IMR-90 (cell line): Measurements from ENCODE around the gene MAML3. TPM values are rescaled to one million over a fixed set of nuclear protein-coding genes. Genes with fewer than 3 reads are reported as not detected.
A peak's percentile ranks its signal among the peaks of the same experiment; 100 is the strongest.

Source experiments
- ATAC-seq: fragments of 200-7000 bp; cut with Tn5 transposase; 2 replicates; pipeline ENCODE4 v1.9.1; 2020; ENCODE audit warnings: low read depth, mild to moderate bottlenecking, moderate library complexity
- BruUV-seq: library from RNA; stranded (reverse); fragments of 400-500 nt; replicated peaks from 2 replicates; lab custom pipeline; 2021; lab: Mats Ljungman, UMichigan
- CTCF ChIA-PET: fragments of 300-600 bp; formaldehyde crosslinking; extraction: SDS; loops from one replicate; lab custom pipeline; 2021; ENCODE audit warnings: antibody characterized with exemption; lab: Yijun Ruan, JAX
- POLR2A ChIA-PET: fragments of 300-600 bp; sonication (Branson Sonifier 250); formaldehyde crosslinking; loops from one replicate; lab custom pipeline; 2022; ENCODE audit warnings: antibody characterized with exemption; ENCODE audit not compliant: unreplicated experiment; lab: Charles Lee
- DNase-seq: peaks from one replicate; pipeline ENCODE4 v3.0.0; 2013
- H2AFZ ChIP-seq: replicated peaks from 2 replicates; pipeline ENCODE3; 2013; ENCODE audit warnings: low read length, mild to moderate bottlenecking; ENCODE audit not compliant: poor library complexity
- H2AK5ac ChIP-seq: 2 replicates; pipeline ENCODE4 v1.6.1; 2013; ENCODE audit warnings: low read depth, low read length, inconsistent platforms
- H2AK9ac ChIP-seq: replicated peaks from 2 replicates; pipeline ENCODE3; 2013; ENCODE audit warnings: mild to moderate bottlenecking, low read depth, low read length, moderate library complexity; ENCODE audit not compliant: poor library complexity
- H2BK120ac ChIP-seq: 2 replicates; pipeline ENCODE4 v1.6.1; 2013; ENCODE audit warnings: low read depth, low read length, inconsistent platforms
- H2BK15ac ChIP-seq: 3 replicates; pipeline ENCODE4 v1.6.1; 2013; ENCODE audit warnings: low read depth, low read length, inconsistent platforms
- H2BK20ac ChIP-seq: 2 replicates; pipeline ENCODE4 v1.6.1; 2013; ENCODE audit warnings: low read depth, mild to moderate bottlenecking, inconsistent platforms, low read length, moderate library complexity
- H2BK5ac ChIP-seq: 2 replicates; pipeline ENCODE4 v1.6.1; 2013; ENCODE audit warnings: mild to moderate bottlenecking, low read depth, low read length, inconsistent platforms; ENCODE audit not compliant: poor library complexity, severe bottlenecking
- H3K14ac ChIP-seq: replicated peaks from 2 replicates; pipeline ENCODE4 v1.6.1; 2013; ENCODE audit warnings: low read depth, low read length, inconsistent platforms
- H3K18ac ChIP-seq: 2 replicates; pipeline ENCODE4 v1.6.1; 2013; ENCODE audit warnings: low read depth, low read length, control low read depth
- H3K23ac ChIP-seq: 2 replicates; pipeline ENCODE4 v1.6.1; 2013; ENCODE audit warnings: low read depth, low read length, inconsistent platforms
- H3K27ac ChIP-seq: 2 replicates; pipeline ENCODE4 v1.5.1; 2013; ENCODE audit warnings: mild to moderate bottlenecking, control low read depth, low read length; ENCODE audit not compliant: insufficient read depth
- H3K27me3 ChIP-seq: 2 replicates; pipeline ENCODE4 v1.6.1; 2013; ENCODE audit warnings: low read length; ENCODE audit not compliant: control insufficient read depth, insufficient read depth
- H3K36me3 ChIP-seq: 2 replicates; pipeline ENCODE4 v1.6.1; 2013; ENCODE audit warnings: low read length, mixed read lengths; ENCODE audit not compliant: control insufficient read depth, insufficient read depth
- H3K4ac ChIP-seq: 2 replicates; pipeline ENCODE4 v1.6.1; 2013; ENCODE audit warnings: low read depth, low read length, inconsistent platforms
- H3K4me1 ChIP-seq: 2 replicates; pipeline ENCODE4 v1.6.1; 2013; ENCODE audit warnings: low read length, mixed read lengths; ENCODE audit not compliant: control insufficient read depth, insufficient read depth
- H3K4me2 ChIP-seq: 2 replicates; pipeline ENCODE4 v1.6.1; 2013; ENCODE audit warnings: low read depth, mild to moderate bottlenecking, control low read depth, low read length, moderate library complexity
- H3K4me3 ChIP-seq: 2 replicates; pipeline ENCODE4 v1.5.1; 2013; ENCODE audit warnings: low read depth, mild to moderate bottlenecking, control low read depth, low read length, moderate library complexity; ENCODE audit not compliant: insufficient read depth
- H3K56ac ChIP-seq: 2 replicates; pipeline ENCODE4 v1.6.1; 2013; ENCODE audit warnings: low read length, inconsistent platforms; ENCODE audit not compliant: insufficient read depth; ENCODE audit errors: extremely low read depth
- H3K79me1 ChIP-seq, 2 experiments: 2 replicates each; pipeline ENCODE4 v1.6.1; 2013; ENCODE audit warnings: low read length in 2 of 2, inconsistent platforms in 1 of 2, low read depth in 1 of 2
- H3K9ac ChIP-seq: 2 replicates; pipeline ENCODE4 v1.6.1; 2013; ENCODE audit warnings: low read depth, low read length, control low read depth
- H3K9me1 ChIP-seq: 2 replicates; pipeline ENCODE4 v1.6.1; 2013; ENCODE audit warnings: low read length, inconsistent platforms; ENCODE audit not compliant: insufficient read depth
- H3K9me3 ChIP-seq: 2 replicates; pipeline ENCODE4 v1.6.1; 2013; ENCODE audit warnings: low read length; ENCODE audit not compliant: control insufficient read depth, insufficient read depth
- H4K20me1 ChIP-seq: 2 replicates; pipeline ENCODE4 v1.6.1; 2013; ENCODE audit warnings: low read length, inconsistent platforms; ENCODE audit not compliant: insufficient read depth
- H4K5ac ChIP-seq: 2 replicates; pipeline ENCODE4 v1.6.1; 2013; ENCODE audit warnings: mild to moderate bottlenecking, low read depth, low read length, control low read depth
- H4K8ac ChIP-seq, 2 experiments: 2 replicates each; pipeline ENCODE4 v1.6.1; 2013; ENCODE audit warnings: low read depth in 2 of 2, low read length in 2 of 2, control low read depth in 1 of 2, inconsistent platforms in 1 of 2
- H4K91ac ChIP-seq: 2 replicates; pipeline ENCODE4 v1.6.1; 2013; ENCODE audit warnings: low read depth, low read length, inconsistent platforms; ENCODE audit not compliant: insufficient read depth
- BHLHE40 ChIP-seq: fragments of 150-350 bp; IDR thresholded peaks from 2 replicates; pipeline ENCODE4 v1.6.1; 2016; ENCODE audit warnings: mild to moderate bottlenecking, low read depth, low read length
- CHD1 ChIP-seq: IDR thresholded peaks from 2 replicates; pipeline ENCODE4 v1.6.1; 2012; ENCODE audit warnings: low read depth, low read length, improper control_type of control experiment
- CTCF ChIP-seq: conservative IDR thresholded peaks from 2 replicates; pipeline ENCODE4 v1.5.1; 2012; ENCODE audit warnings: mild to moderate bottlenecking, low read depth, low read length, improper control_type of control experiment
- ELK1 ChIP-seq: fragments of 150-350 bp; IDR thresholded peaks from 2 replicates; pipeline ENCODE4 v1.6.1; 2016; ENCODE audit warnings: low read depth, mild to moderate bottlenecking, low read length, moderate library complexity, borderline replicate concordance
- FOS ChIP-seq: fragments of 150-350 bp; IDR thresholded peaks from 2 replicates; pipeline ENCODE4 v1.6.1; 2016; ENCODE audit warnings: low read depth, low read length
- MAZ ChIP-seq: IDR thresholded peaks from 2 replicates; pipeline ENCODE4 v1.6.1; 2012; ENCODE audit warnings: low read depth, mild to moderate bottlenecking, low read length, improper control_type of control experiment, moderate library complexity, borderline replicate concordance
- MXI1 ChIP-seq: IDR thresholded peaks from 2 replicates; pipeline ENCODE4 v1.6.1; 2012; ENCODE audit warnings: low read depth, mild to moderate bottlenecking, low read length, moderate library complexity, borderline replicate concordance
- NFE2L2 ChIP-seq: fragments of 150-350 bp; IDR thresholded peaks from 2 replicates; pipeline ENCODE4 v1.6.1; 2016; ENCODE audit warnings: low read depth, mild to moderate bottlenecking, low read length
- POLR2A ChIP-seq: IDR thresholded peaks from 2 replicates; pipeline ENCODE4 v1.6.1; 2012; ENCODE audit warnings: mild to moderate bottlenecking, low read depth, low read length
- RAD21 ChIP-seq: IDR thresholded peaks from 2 replicates; pipeline ENCODE4 v1.6.1; 2012; ENCODE audit warnings: low read length, improper control_type of control experiment
- RCOR1 ChIP-seq: IDR thresholded peaks from 2 replicates; pipeline ENCODE4 v1.6.1; 2012; ENCODE audit warnings: mild to moderate bottlenecking, low read length, improper control_type of control experiment; ENCODE audit not compliant: insufficient replicate concordance
- RFX5 ChIP-seq: IDR thresholded peaks from 2 replicates; pipeline ENCODE4 v1.8.0; 2012; ENCODE audit warnings: low read depth, mild to moderate bottlenecking, low read length, moderate library complexity
- SMC3 ChIP-seq: fragments of 150-350 bp; IDR thresholded peaks from 2 replicates; pipeline ENCODE4 v1.6.1; 2016; ENCODE audit warnings: low read depth, mild to moderate bottlenecking, antibody characterized with exemption, low read length, moderate library complexity
- USF2 ChIP-seq: fragments of 150-350 bp; IDR thresholded peaks from 2 replicates; pipeline ENCODE4 v1.6.1; 2017; ENCODE audit warnings: mild to moderate bottlenecking, antibody characterized with exemption, low read length, low read depth
- WGBS, 2 experiments: methylation state at CpG; one replicate each; pipeline versions ENCODE4 v1.1.5 to v1.1.7; 2013; ENCODE audit warnings: missing lambda C conversion rate in 2 of 2; ENCODE audit not compliant: insufficient read length in 1 of 2; ENCODE audit errors: extremely low coverage in 2 of 2; 5-methylcytosine and 5-hydroxymethylcytosine counted together
- dilution Hi-C: fragments of 300-500 bp; cut with HindIII; formaldehyde crosslinking; loops from one replicate; pipeline ENCODE4 v1.14.3; 2018; ENCODE audit warnings: low sequenced_read_pairs; ENCODE audit not compliant: unreplicated experiment
- in situ Hi-C: fragments of 300-500 bp; cut with MboI; formaldehyde crosslinking; loops from 3 replicates; pipeline ENCODE4 v1.14.3; 2019; ENCODE audit warnings: low sequenced_read_pairs, inconsistent platforms, mixed read lengths
- intact Hi-C: fragments of 100-400 bp; cut with micrococcal nuclease; formaldehyde crosslinking; loops from 2 replicates; pipeline ENCODE4 v1.10.0; 2022
- polyA plus RNA-seq, 3 experiments: library from polyadenylated mRNA; depleted of rRNA; stranded (reverse); fragments of >200 nt; gene quantifications; 2 replicates each; pipeline ENCODE4 v1.2.3, GENCODE V29; 2012; ENCODE audit warnings: low replicate concordance in 1 of 3
- total RNA-seq: library from RNA; depleted of rRNA; stranded (reverse); fragments of >200 nt; gene quantifications from 2 replicates; pipeline ENCODE4 v1.2.3, GENCODE V29; 2012

The MAML3 gene
- total and polyA plus RNA-seq, 2 of the 4 experiments (the other 2 are of a cell fraction), result 0.90 to 1.7 TPM

- Histone ChIP-seq H2AK9ac (no peak overlapping the region), H3K9ac (no peak overlapping the region), H3K4me3 (no peak overlapping the region), H4K8ac (no peak overlapping the region), H3K56ac (no peak overlapping the region), H2BK5ac (no peak overlapping the region), H2AFZ (no peak overlapping the region), H3K36me3 (no peaks in the 10 kb centered on the region), H3K18ac (no peak overlapping the region), H3K27ac (no peak overlapping the region), H2BK15ac (no peak overlapping the region), H3K9me3 (no peaks in the 10 kb centered on the region), H3K4me2 (no peak overlapping the region), H3K9me1 (peaks cover 3% of the 10 kb centered on the region; the same call in 1 of the 2 replicates), H3K27me3 (no peaks in the 10 kb centered on the region), H3K14ac (no peak overlapping the region), H3K4me1 (peaks cover 10% of the 10 kb centered on the region), H2BK20ac (no peak overlapping the region), H3K79me1 (peaks cover 0 to 5% of the 10 kb centered on the region in 2 experiments; a peak in 1 of 4 replicates), H4K20me1 (no peaks in the 10 kb centered on the region), H2AK5ac (no peak overlapping the region), H3K23ac (no peak overlapping the region), H3K4ac (0 out of 2 replicates have a peak overlapping the region, but pooled peaks have one; percentile 10), H4K91ac (no peak overlapping the region), H4K5ac (no peak overlapping the region), H2BK120ac (no peak overlapping the region)
- ChIA-PET CTCF (no interaction called here), POLR2A (no interaction called here)
- in situ Hi-C loops (no loop called here), intact Hi-C loops (no loop called here), dilution Hi-C loops (no loop called here)
- DNase-seq (no peak), ATAC-seq (no peak)
- BruUV-seq, result no TSS peak
- WGBS, 2 experiments, result no CpG with 5 or more reads among the region's 2 CpGs
- TF ChIP-seq FOS, result no peak
- no peak for TF ChIP-seq RAD21
- TF ChIP-seq ELK1, result no peak
- no peak for TF ChIP-seq BHLHE40
- TF ChIP-seq USF2, result no peak
- no peak for TF ChIP-seq RCOR1
- TF ChIP-seq NFE2L2, result no peak
- TF ChIP-seq MAZ, result no peak
- no peak for TF ChIP-seq CTCF
- TF ChIP-seq CHD1, result no peak
- TF ChIP-seq MXI1, result no peak
- TF ChIP-seq RFX5, result no peak
- no peak for TF ChIP-seq SMC3
- TF ChIP-seq POLR2A, result no peak
Measured at GRCh38 chr4:140057701-140058100, 96.3 kb downstream of the MAML3 start.
